OCI-LY7 (cell line): ENCODE results near the gene PRPF38A. TPM values are rescaled to one million over a fixed set of nuclear protein-coding genes. Genes with fewer than 3 reads are reported as not detected.

Source experiments
- BruUV-seq: library from RNA; stranded (reverse); fragments of 400-500 nt; replicated peaks from 2 replicates; lab custom pipeline; 2021; lab: Mats Ljungman, UMichigan
- CTCF ChIA-PET: fragments of 300-600 bp; sonication (Branson Sonifier 250); formaldehyde crosslinking; loops from one replicate; lab custom pipeline; 2022; ENCODE audit warnings: antibody characterized with exemption; ENCODE audit not compliant: unreplicated experiment; lab: Charles Lee
- POLR2A ChIA-PET: fragments of 300-600 bp; sonication (Branson Sonifier 250); formaldehyde crosslinking; loops from one replicate; lab custom pipeline; 2022; ENCODE audit warnings: antibody characterized with exemption; lab: Charles Lee
- DNase-seq: peaks from one replicate; pipeline ENCODE4 v3.0.0-alpha.2; 2015; ENCODE audit warnings: low spot score
- H2AFZ ChIP-seq: fragments of 200-600 bp; sonication (generic), shearing (Covaris generic); 2 replicates; pipeline ENCODE4 v1.6.1; 2014; ENCODE audit warnings: mild to moderate bottlenecking, antibody characterized with exemption, low read length, moderate library complexity
- H3K27ac ChIP-seq: fragments of 200-600 bp; sonication (generic); 2 replicates; pipeline ENCODE4 v1.5.1; 2014; ENCODE audit warnings: mixed run types, low read depth, mild to moderate bottlenecking, moderate library complexity, low read length, inconsistent platforms; ENCODE audit not compliant: poor library complexity, severe bottlenecking
- H3K36me3 ChIP-seq: fragments of 200-600 bp; sonication (generic); 2 replicates; pipeline ENCODE4 v1.6.1; 2014; ENCODE audit warnings: mild to moderate bottlenecking, antibody characterized with exemption, low read length, moderate library complexity, mixed read lengths; ENCODE audit not compliant: insufficient read depth
- H3K4me1 ChIP-seq: fragments of 200-600 bp; sonication (generic); 2 replicates; pipeline ENCODE4 v1.5.1; 2014; ENCODE audit warnings: mild to moderate bottlenecking, low read length; ENCODE audit not compliant: insufficient read depth, poor library complexity, severe bottlenecking
- H3K4me2 ChIP-seq: fragments of 200-600 bp; sonication (generic); 2 replicates; pipeline ENCODE4 v1.6.1; 2014; ENCODE audit warnings: mild to moderate bottlenecking, low read length
- H3K4me3 ChIP-seq: fragments of 200-600 bp; sonication (generic); 2 replicates; pipeline ENCODE4 v1.5.1; 2014; ENCODE audit warnings: mild to moderate bottlenecking, low read depth, low read length; ENCODE audit not compliant: poor library complexity, severe bottlenecking
- H3K79me2 ChIP-seq: fragments of 200-600 bp; sonication (generic); 2 replicates; pipeline ENCODE4 v1.6.1; 2016; ENCODE audit warnings: low read depth, mild to moderate bottlenecking, low read length, moderate library complexity, mixed read lengths; ENCODE audit not compliant: insufficient read depth
- H3K9me2 ChIP-seq: fragments of 200-600 bp; sonication (generic); 2 replicates; pipeline ENCODE4 v1.6.1; 2016; ENCODE audit warnings: mild to moderate bottlenecking, low read length, mixed read lengths; ENCODE audit not compliant: insufficient read depth
- H3K9me3 ChIP-seq: fragments of 200-600 bp; sonication (generic); 2 replicates; pipeline ENCODE4 v1.6.1; 2014; ENCODE audit warnings: mild to moderate bottlenecking, mixed run types, low read length, mixed read lengths
- H4K20me1 ChIP-seq: fragments of 200-600 bp; sonication (generic); 2 replicates; pipeline ENCODE4 v1.6.1; 2014; ENCODE audit warnings: mild to moderate bottlenecking, antibody characterized with exemption, low read length, moderate library complexity, mixed read lengths; ENCODE audit not compliant: insufficient read depth
- CTCF ChIP-seq: fragments of 200-600 bp; sonication (generic); conservative IDR thresholded peaks from 2 replicates; pipeline ENCODE4 v1.5.1; 2014; ENCODE audit warnings: mild to moderate bottlenecking, antibody characterized with exemption, low read length, moderate library complexity, mixed read lengths
- EZH2phosphoT487 ChIP-seq: fragments of 200-600 bp; sonication (generic); IDR thresholded peaks from 2 replicates; pipeline ENCODE4 v1.6.1; 2018; ENCODE audit warnings: low read depth, borderline replicate concordance, mild to moderate bottlenecking, mixed run types, antibody characterized with exemption, low read length, moderate library complexity, mixed read lengths
- intact Hi-C: fragments of 100-400 bp; cut with micrococcal nuclease; formaldehyde crosslinking; loops from one replicate; pipeline ENCODE4 v1.10.0; 2022; ENCODE audit not compliant: unreplicated experiment
- total RNA-seq, 2 experiments: library from RNA; depleted of rRNA in 1 of 2; stranded (reverse); fragments of >200 nt in 1 of 2; shearing (Covaris generic) in 1 of 2; gene quantifications; 2 replicates each; pipeline ENCODE4 v1.2.3, GENCODE V29; 2014 to 2022

The PRPF38A gene
- total RNA-seq, 2 experiments from 2014 or later, result 23.6 to 82.3 TPM

GRCh38 chr1:52385376-52385775, 19.0 kb upstream of the PRPF38A start:
- BruUV-seq, result no TSS peak
- Histone ChIP-seq H4K20me1 (no peaks in the 10 kb centered on the region), H3K4me2 (no peak overlapping the region), H3K79me2 (no peaks in the 10 kb centered on the region), H3K27ac (no peak overlapping the region), H3K36me3 (peaks cover 100% of the 10 kb centered on the region), H3K4me3 (no peak overlapping the region), H3K9me2 (no peaks in the 10 kb centered on the region), H3K9me3 (no peaks in the 10 kb centered on the region), H2AFZ (no peak overlapping the region), H3K4me1 (no peaks in the 10 kb centered on the region)
- TF ChIP-seq CTCF (no peak), EZH2phosphoT487 (no peak)
- CTCF ChIA-PET, result no interaction called here
- no peak for DNase-seq
- intact Hi-C loops, result no loop called here
- POLR2A ChIA-PET, result no interaction called here

GRCh38 chr1:52386458-52386857, 17.9 kb upstream of the PRPF38A start:
- H3K4me2 ChIP-seq, result no peak overlapping the region
- peaks cover 3% of the 10 kb centered on the region; the same call in 1 of the 2 replicates for H3K79me2 ChIP-seq
- intact Hi-C loops, result no loop called here
- no peak for DNase-seq
- no peak overlapping the region for H3K4me3 ChIP-seq
- POLR2A ChIA-PET, result no interaction called here
- CTCF ChIA-PET, result no interaction called here
- no TSS peak for BruUV-seq
- no peaks in the 10 kb centered on the region for H3K4me1 ChIP-seq
- no peaks in the 10 kb centered on the region for H4K20me1 ChIP-seq
- no peak overlapping the region for H2AFZ ChIP-seq
- H3K36me3 ChIP-seq, result peaks cover 99% of the 10 kb centered on the region
- H3K27ac ChIP-seq, result no peak overlapping the region
- no peaks in the 10 kb centered on the region for H3K9me3 ChIP-seq
- TF ChIP-seq EZH2phosphoT487 (no peak), CTCF (no peak)
- no peaks in the 10 kb centered on the region for H3K9me2 ChIP-seq

- CTCF ChIA-PET, result no interaction called here
- H3K36me3 ChIP-seq, result peaks cover 99% of the 10 kb centered on the region
- no peaks in the 10 kb centered on the region for H3K4me1 ChIP-seq
- no peak overlapping the region for H3K4me2 ChIP-seq
- H3K9me2 ChIP-seq, result no peaks in the 10 kb centered on the region
- no peak for TF ChIP-seq CTCF
- no peak for TF ChIP-seq EZH2phosphoT487
- H3K9me3 ChIP-seq, result no peaks in the 10 kb centered on the region
- POLR2A ChIA-PET, result no interaction called here
- peaks cover 3% of the 10 kb centered on the region; the same call in 1 of the 2 replicates for H3K79me2 ChIP-seq
- no TSS peak for BruUV-seq
- no peak overlapping the region for H3K4me3 ChIP-seq
- no peak for DNase-seq
- H2AFZ ChIP-seq, result no peak overlapping the region
- intact Hi-C loops, result no loop called here
- no peaks in the 10 kb centered on the region for H4K20me1 ChIP-seq
- H3K27ac ChIP-seq, result no peak overlapping the region
Observed at GRCh38 chr1:52393174-52393573, 11.2 kb upstream of the PRPF38A start.
